Astrocyte (in vitro differentiated cells and primary cell): Measurements from ENCODE around the gene FGF10.

Experiments used
- CTCF ChIP-seq: IDR thresholded peaks from 2 replicates; pipeline ENCODE4 v1.5.1; 2011; ENCODE audit warnings: low read depth, mild to moderate bottlenecking, inconsistent platforms, low read length, moderate library complexity; ENCODE audit not compliant: insufficient read depth
- EZH2 ChIP-seq: IDR thresholded peaks from 2 replicates; pipeline ENCODE4 v1.6.1; 2012; ENCODE audit warnings: mild to moderate bottlenecking, low read length, inconsistent platforms; ENCODE audit not compliant: insufficient read depth

- TF ChIP-seq CTCF: no peak
- TF ChIP-seq EZH2: no peak
Measured at GRCh38 chr5:44292736-44293135, 96.5 kb downstream of the FGF10 start.
